ENCODE data around the gene GMDS.

GMDS gene

GRCh38 chr6:1868561-1869261 is 376.7 kb downstream of the GMDS start:
- H2BK120ac ChIP-seq (ENCODE audit: low read depth, low read length) = no peak overlapping the region
- H3K4me1 ChIP-seq (ENCODE audit: control insufficient read depth, insufficient read depth, low read depth, low read length) = peaks cover 10% of the 10 kb centered on the region
- H2AFZ ChIP-seq (ENCODE audit: low read depth, low read length) = no peak overlapping the region
- no peak overlapping the region for H3K4ac ChIP-seq (ENCODE audit: low read depth in 1 of 2, low read length in 2 of 2)
- H3K79me1 ChIP-seq (replicated peaks; ENCODE audit: low read length, poor library complexity, severe bottlenecking) = peaks cover 4% of the 10 kb centered on the region
- H3K4me2 ChIP-seq (ENCODE audit: low read length, poor library complexity, severe bottlenecking) = no peak overlapping the region
- H3K23ac ChIP-seq (ENCODE audit: low read length in 2 of 2) = no peak overlapping the region
- WGBS = 89% methylated on average over 4 of the region's 4 CpGs
- no peaks in the 10 kb centered on the region for H3K9me3 ChIP-seq (ENCODE audit: control insufficient read depth, low read length)
- no peak for DNase-seq
- H3K18ac ChIP-seq (ENCODE audit: low read depth in 1 of 2, low read length in 2 of 2) = no peak overlapping the region
- H4K8ac ChIP-seq (ENCODE audit: low read length) = no peak overlapping the region
- H2BK15ac ChIP-seq (ENCODE audit: low read depth, poor library complexity, severe bottlenecking) = no peak overlapping the region
- no peak overlapping the region for H3K4me3 ChIP-seq (ENCODE audit: insufficient read depth in 1 of 2, low read depth in 1 of 2, low read length in 2 of 2)
- no peak overlapping the region for H2AK5ac ChIP-seq (ENCODE audit: low read length, severe bottlenecking)
- no peak overlapping the region for H3K27ac ChIP-seq (ENCODE audit: low read length, poor library complexity, severe bottlenecking)
- H2BK12ac ChIP-seq (ENCODE audit: low read length in 2 of 2) = no peak overlapping the region
- H4K91ac ChIP-seq (ENCODE audit: low read length) = no peak overlapping the region
- no peaks in the 10 kb centered on the region for H3K27me3 ChIP-seq (ENCODE audit: control insufficient read depth in 1 of 2, insufficient read depth in 1 of 2, low read length in 2 of 2)
- no peak overlapping the region for H2BK5ac ChIP-seq (ENCODE audit: low read depth, low read length, poor library complexity, severe bottlenecking)
- peaks cover 0 to under 1% of the 10 kb centered on the region in 2 experiments for H3K36me3 ChIP-seq (ENCODE audit: control insufficient read depth in 1 of 2, insufficient read depth in 2 of 2, low read depth in 1 of 2, low read length in 2 of 2)
- H3K14ac ChIP-seq (ENCODE audit: low read length in 2 of 2) = no peak overlapping the region
- no peak overlapping the region for H3K9ac ChIP-seq (ENCODE audit: low read length)

GRCh38 chr6:1867197-1867596 is 378.2 kb downstream of the GMDS start:
- no peak overlapping the region for H3K4me3 ChIP-seq (ENCODE audit: insufficient read depth in 1 of 2, low read depth in 1 of 2, low read length in 2 of 2)
- no peak overlapping the region for H2BK12ac ChIP-seq (ENCODE audit: low read length in 2 of 2)
- H3K9me3 ChIP-seq (ENCODE audit: control insufficient read depth, low read length) = no peaks in the 10 kb centered on the region
- peaks cover 7% of the 10 kb centered on the region for H3K4me1 ChIP-seq (ENCODE audit: control insufficient read depth, insufficient read depth, low read depth, low read length)
- no peak overlapping the region for H3K18ac ChIP-seq (ENCODE audit: low read depth in 1 of 2, low read length in 2 of 2)
- no peak overlapping the region for H3K4me2 ChIP-seq (ENCODE audit: low read length, poor library complexity, severe bottlenecking)
- DNase-seq = no peak
- no peak overlapping the region for H3K9ac ChIP-seq (ENCODE audit: low read length)
- H3K79me1 ChIP-seq (replicated peaks; ENCODE audit: low read length, poor library complexity, severe bottlenecking) = peaks cover 4% of the 10 kb centered on the region
- no peak overlapping the region for H2AK5ac ChIP-seq (ENCODE audit: low read length, severe bottlenecking)
- WGBS = no CpG with 5 or more reads among the region's 3 CpGs
- no peak overlapping the region for H4K8ac ChIP-seq (ENCODE audit: low read length)
- H2BK5ac ChIP-seq (ENCODE audit: low read depth, low read length, poor library complexity, severe bottlenecking) = no peak overlapping the region
- H3K14ac ChIP-seq (ENCODE audit: low read length in 2 of 2) = no peak overlapping the region
- no peak overlapping the region for H2BK15ac ChIP-seq (ENCODE audit: low read depth, poor library complexity, severe bottlenecking)
- no peaks in the 10 kb centered on the region for H3K36me3 ChIP-seq (ENCODE audit: control insufficient read depth in 1 of 2, insufficient read depth in 2 of 2, low read depth in 1 of 2, low read length in 2 of 2)
- no peak overlapping the region for H3K4ac ChIP-seq (ENCODE audit: low read depth in 1 of 2, low read length in 2 of 2)
- H2BK120ac ChIP-seq (ENCODE audit: low read depth, low read length) = no peak overlapping the region
- H2AFZ ChIP-seq (ENCODE audit: low read depth, low read length) = no peak overlapping the region
- H3K23ac ChIP-seq (ENCODE audit: low read length in 2 of 2) = no peak overlapping the region
- H3K27me3 ChIP-seq (ENCODE audit: control insufficient read depth in 1 of 2, insufficient read depth in 1 of 2, low read length in 2 of 2) = no peaks in the 10 kb centered on the region
- H4K91ac ChIP-seq (ENCODE audit: low read length) = no peak overlapping the region
- no peak overlapping the region for H3K27ac ChIP-seq (ENCODE audit: low read length, poor library complexity, severe bottlenecking)

GRCh38 chr6:1865585-1865984 is 379.8 kb downstream of the GMDS start:
- Histone ChIP-seq H3K27me3 (ENCODE audit: control insufficient read depth in 1 of 2, insufficient read depth in 1 of 2, low read length in 2 of 2) (no peaks in the 10 kb centered on the region), H3K79me1 (replicated peaks; ENCODE audit: low read length, poor library complexity, severe bottlenecking) (peaks cover 2% of the 10 kb centered on the region), H3K9ac (ENCODE audit: low read length) (no peak overlapping the region), H2AK5ac (ENCODE audit: low read length, severe bottlenecking) (no peak overlapping the region), H2BK15ac (ENCODE audit: low read depth, poor library complexity, severe bottlenecking) (no peak overlapping the region), H3K4ac (ENCODE audit: low read depth in 1 of 2, low read length in 2 of 2) (no peak overlapping the region), H2BK120ac (ENCODE audit: low read depth, low read length) (no peak overlapping the region), H2BK12ac (ENCODE audit: low read length in 2 of 2) (no peak overlapping the region), H4K91ac (ENCODE audit: low read length) (no peak overlapping the region), H4K8ac (ENCODE audit: low read length) (no peak overlapping the region), H2BK5ac (ENCODE audit: low read depth, low read length, poor library complexity, severe bottlenecking) (no peak overlapping the region), H3K9me3 (ENCODE audit: control insufficient read depth, low read length) (no peaks in the 10 kb centered on the region), H3K36me3 (ENCODE audit: control insufficient read depth in 1 of 2, insufficient read depth in 2 of 2, low read depth in 1 of 2, low read length in 2 of 2) (no peaks in the 10 kb centered on the region), H3K23ac (ENCODE audit: low read length in 2 of 2) (no peak overlapping the region), H3K4me2 (ENCODE audit: low read length, poor library complexity, severe bottlenecking) (no peak overlapping the region), H3K18ac (ENCODE audit: low read depth in 1 of 2, low read length in 2 of 2) (no peak overlapping the region), H3K4me1 (ENCODE audit: control insufficient read depth, insufficient read depth, low read depth, low read length) (peaks cover 5% of the 10 kb centered on the region), H3K4me3 (ENCODE audit: insufficient read depth in 1 of 2, low read depth in 1 of 2, low read length in 2 of 2) (no peak overlapping the region), H3K14ac (ENCODE audit: low read length in 2 of 2) (no peak overlapping the region), H2AFZ (ENCODE audit: low read depth, low read length) (no peak overlapping the region), H3K27ac (ENCODE audit: low read length, poor library complexity, severe bottlenecking) (no peak overlapping the region)
- no peak for DNase-seq
- WGBS = 84% methylated on average over 4 of the region's 7 CpGs

- H2BK5ac ChIP-seq (ENCODE audit: low read depth, low read length, poor library complexity, severe bottlenecking) = no peak overlapping the region
- no peak overlapping the region for H3K27ac ChIP-seq (ENCODE audit: low read length, poor library complexity, severe bottlenecking)
- no peak overlapping the region for H2AFZ ChIP-seq (ENCODE audit: low read depth, low read length)
- H3K9ac ChIP-seq (ENCODE audit: low read length) = no peak overlapping the region
- no peak overlapping the region for H4K91ac ChIP-seq (ENCODE audit: low read length)
- H3K27me3 ChIP-seq (ENCODE audit: control insufficient read depth in 1 of 2, insufficient read depth in 1 of 2, low read length in 2 of 2) = no peaks in the 10 kb centered on the region
- peaks cover 5% of the 10 kb centered on the region for H3K4me1 ChIP-seq (ENCODE audit: control insufficient read depth, insufficient read depth, low read depth, low read length)
- no peak overlapping the region for H2BK12ac ChIP-seq (ENCODE audit: low read length in 2 of 2)
- H4K8ac ChIP-seq (ENCODE audit: low read length) = no peak overlapping the region
- no peaks in the 10 kb centered on the region for H3K79me1 ChIP-seq (replicated peaks; ENCODE audit: low read length, poor library complexity, severe bottlenecking)
- H3K9me3 ChIP-seq (ENCODE audit: control insufficient read depth, low read length) = no peaks in the 10 kb centered on the region
- DNase-seq = no peak
- no peak overlapping the region for H3K18ac ChIP-seq (ENCODE audit: low read depth in 1 of 2, low read length in 2 of 2)
- no peak overlapping the region for H2AK5ac ChIP-seq (ENCODE audit: low read length, severe bottlenecking)
- H3K36me3 ChIP-seq (ENCODE audit: control insufficient read depth in 1 of 2, insufficient read depth in 2 of 2, low read depth in 1 of 2, low read length in 2 of 2) = no peaks in the 10 kb centered on the region
- no peak overlapping the region for H3K4me3 ChIP-seq (ENCODE audit: insufficient read depth in 1 of 2, low read depth in 1 of 2, low read length in 2 of 2)
- no peak overlapping the region for H3K4me2 ChIP-seq (ENCODE audit: low read length, poor library complexity, severe bottlenecking)
- H2BK120ac ChIP-seq (ENCODE audit: low read depth, low read length) = no peak overlapping the region
- 28% methylated on average over 3 of the region's 3 CpGs for WGBS
- H3K23ac ChIP-seq (ENCODE audit: low read length in 2 of 2) = no peak overlapping the region
- H3K14ac ChIP-seq (ENCODE audit: low read length in 2 of 2) = no peak overlapping the region
- no peak overlapping the region for H2BK15ac ChIP-seq (ENCODE audit: low read depth, poor library complexity, severe bottlenecking)
- H3K4ac ChIP-seq (ENCODE audit: low read depth in 1 of 2, low read length in 2 of 2) = no peak overlapping the region
Observed at GRCh38 chr6:1864496-1864895, 380.9 kb downstream of the GMDS start.

Data from mesenchymal stem cell (in vitro differentiated cells and primary cell).